DMS153 (cell line): Measurements from ENCODE around the gene MPND.

Experiments used
- DNase-seq: peaks from one replicate; lab custom pipeline; 2025; lab: John Stamatoyannopoulos, UW

MPND gene

GRCh38 chr19:4379383-4380253 is 36.3 kb downstream of the MPND start:
- no peak for DNase-seq

- DNase-seq = no peak
Observed at GRCh38 chr19:4380254-4380727, 36.9 kb downstream of the MPND start.

- DNase-seq = no peak
Observed at GRCh38 chr19:4385291-4386040, 42.1 kb downstream of the MPND start.

- no peak for DNase-seq
Observed at GRCh38 chr19:4386041-4386782, 42.9 kb downstream of the MPND start.

GRCh38 chr19:4388337-4389063 is 45.1 kb downstream of the MPND start:
- no peak for DNase-seq

GRCh38 chr19:4389064-4389375 is 45.7 kb downstream of the MPND start:
- no peak for DNase-seq

GRCh38 chr19:4389511-4390016 is 46.2 kb downstream of the MPND start:
- DNase-seq = no peak

GRCh38 chr19:4390017-4390566 is 46.7 kb downstream of the MPND start:
- DNase-seq = no peak

GRCh38 chr19:4390567-4391305 is 47.4 kb downstream of the MPND start:
- DNase-seq = no peak

- DNase-seq = no peak
Observed at GRCh38 chr19:4391306-4391693, 47.9 kb downstream of the MPND start.

- DNase-seq = no peak
Observed at GRCh38 chr19:4391701-4392483, 48.5 kb downstream of the MPND start.

GRCh38 chr19:4393947-4394590 is 50.7 kb downstream of the MPND start:
- no peak for DNase-seq

- DNase-seq = no peak
Observed at GRCh38 chr19:4396949-4397783, 53.8 kb downstream of the MPND start.

- no peak for DNase-seq
Observed at GRCh38 chr19:4399812-4400134, 56.4 kb downstream of the MPND start.

GRCh38 chr19:4400135-4400936 is 57.0 kb downstream of the MPND start, which contains the start of gene SH3GL1:
Gene SH3GL1 (minus strand): TSS chr19:4400547. CDS start chr19:4400368, 179 bp downstream.
- peak; percentile 80 for DNase-seq

- no peak for DNase-seq
Observed at GRCh38 chr19:4401769-4402170, 58.4 kb downstream of the MPND start.

GRCh38 chr19:4402171-4403004 is 59.0 kb downstream of the MPND start, which contains the start of gene CHAF1A:
Gene CHAF1A (plus strand): TSS chr19:4402640. CDS start chr19:4402763, 123 bp downstream.
- peak; percentile 99 for DNase-seq
